Subcutaneous abdominal adipose tissue (tissue), 5 donors: ENCODE data around the gene KRCC1.
"Not testable (repeated sequence)": the region's sequence is repeated elsewhere in the genome, so short reads cannot be mapped to it uniquely, and the experiment has no call there.

Experiments used
- H3K27ac ChIP-seq: one replicate; pipeline ENCODE4 v1.7.0; 2013; ENCODE audit warnings: low read depth, mild to moderate bottlenecking, inconsistent platforms, low read length, moderate library complexity
- H3K27me3 ChIP-seq, 5 donors: one replicate each; pipeline ENCODE4 v1.7.0; 2013; ENCODE audit warnings: low read length in 5 of 5, inconsistent platforms in 1 of 5; ENCODE audit not compliant: control insufficient read depth in 5 of 5, insufficient read depth in 4 of 5
- H3K36me3 ChIP-seq, 5 donors: one replicate each; pipeline ENCODE4 v1.7.0; 2013; ENCODE audit warnings: low read length in 5 of 5; ENCODE audit not compliant: control insufficient read depth in 5 of 5, insufficient read depth in 5 of 5
- H3K4me1 ChIP-seq, 5 donors: one replicate each; pipeline ENCODE4 v1.7.0; 2013; ENCODE audit warnings: low read length in 5 of 5, mild to moderate bottlenecking in 3 of 5, moderate library complexity in 1 of 5; ENCODE audit not compliant: control insufficient read depth in 5 of 5, insufficient read depth in 5 of 5
- H3K4me3 ChIP-seq, 5 donors: one replicate each; pipeline ENCODE4 v1.7.0; 2013; ENCODE audit warnings: low read length in 5 of 5, low read depth in 1 of 5
- H3K9ac ChIP-seq, 5 donors: one replicate each; pipeline ENCODE4 v1.7.0; 2013; ENCODE audit warnings: low read length in 5 of 5, mild to moderate bottlenecking in 4 of 5, moderate library complexity in 3 of 5
- H3K9me3 ChIP-seq, 5 donors: one replicate each; pipeline ENCODE4 v1.7.0; 2013; ENCODE audit warnings: low read length in 5 of 5; ENCODE audit not compliant: control insufficient read depth in 5 of 5
- donor health status: healthy.
- donor health status: healthy.
- donor health status: healthy.
- donor health status: healthy.
- donor health status: healthy.

The KRCC1 gene

GRCh38 chr2:88027697-88028389 is 27.7 kb downstream of the KRCC1 start:
- Histone ChIP-seq H3K36me3 (peaks cover 28 to 43% (median 37%) of the 10 kb centered on the region in 5 donors), H3K27me3 (no peaks in the 10 kb centered on the region)

GRCh38 chr2:88024509-88024908 is 31.1 kb downstream of the KRCC1 start:
- Histone ChIP-seq H3K36me3 (peaks cover 16 to 24% (median 21%) of the 10 kb centered on the region in 5 donors), H3K9me3 (no peaks in the 10 kb centered on the region), H3K9ac (no peak overlapping the region), H3K27me3 (no peaks in the 10 kb centered on the region), H3K4me3 (no peak overlapping the region), H3K27ac (no peak overlapping the region), H3K4me1 (no peaks in the 10 kb centered on the region)

More at GRCh38 chr2:88027697-88028389, 27.7 kb downstream of the KRCC1 start:
- Histone ChIP-seq H3K9ac (no peak overlapping the region), H3K4me3 (no peak overlapping the region), H3K27ac (no peak overlapping the region), H3K4me1 (no peaks in the 10 kb centered on the region), H3K9me3 (no peaks in the 10 kb centered on the region)

- H3K27me3 ChIP-seq: no peaks in the 10 kb centered on the region
- no peak overlapping the region for H3K4me3 ChIP-seq
- H3K9ac ChIP-seq: no peak overlapping the region
- H3K27ac ChIP-seq: no peak overlapping the region
- H3K36me3 ChIP-seq: peaks cover 1 to 12% (median 2%) of the 10 kb centered on the region in 5 donors
- H3K9me3 ChIP-seq: no peaks in the 10 kb centered on the region
- H3K4me1 ChIP-seq: no peaks in the 10 kb centered on the region
Measured at GRCh38 chr2:88022669-88022921, 33.0 kb downstream of the KRCC1 start.

DNA sequence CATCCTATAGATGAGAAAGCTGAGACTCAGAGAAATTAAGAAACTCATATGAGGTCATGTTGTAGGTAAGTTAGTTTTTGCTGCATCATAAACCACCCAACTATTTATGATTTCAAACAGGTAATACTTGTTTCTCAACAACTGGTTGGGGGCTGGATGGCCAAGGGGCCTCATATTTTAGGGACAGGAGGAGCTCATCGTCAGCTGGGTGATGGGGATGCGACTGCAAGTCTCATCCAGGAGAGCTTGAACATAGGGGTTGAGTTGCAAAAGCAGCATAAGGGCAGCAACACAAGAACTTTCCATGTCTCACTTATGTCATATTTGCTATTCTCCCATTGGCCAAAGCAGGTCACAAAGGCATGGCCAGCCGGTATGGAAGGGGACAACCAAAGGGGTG is 35.6 kb downstream of the KRCC1 start:
- H3K27me3 ChIP-seq: no peaks in the 10 kb centered on the region
- H3K36me3 ChIP-seq: no peaks in the 10 kb centered on the region
- no peak overlapping the region for H3K9ac ChIP-seq
- H3K9me3 ChIP-seq: no peaks in the 10 kb centered on the region
- H3K27ac ChIP-seq: no peak overlapping the region
- peaks cover 0 to 11% (median 7%) of the 10 kb centered on the region in 5 donors for H3K4me1 ChIP-seq
- H3K4me3 ChIP-seq: no peak overlapping the region

- no peaks in the 10 kb centered on the region for H3K27me3 ChIP-seq
- no peaks in the 10 kb centered on the region for H3K9me3 ChIP-seq
- no peak overlapping the region for H3K27ac ChIP-seq
- H3K36me3 ChIP-seq: no peaks in the 10 kb centered on the region
- peaks cover 0 to 11% (median 7%) of the 10 kb centered on the region in 5 donors for H3K4me1 ChIP-seq
- H3K9ac ChIP-seq: no peak overlapping the region
- H3K4me3 ChIP-seq: no peak overlapping the region
Measured at GRCh38 chr2:88018909-88019308, 36.7 kb downstream of the KRCC1 start.

DNA sequence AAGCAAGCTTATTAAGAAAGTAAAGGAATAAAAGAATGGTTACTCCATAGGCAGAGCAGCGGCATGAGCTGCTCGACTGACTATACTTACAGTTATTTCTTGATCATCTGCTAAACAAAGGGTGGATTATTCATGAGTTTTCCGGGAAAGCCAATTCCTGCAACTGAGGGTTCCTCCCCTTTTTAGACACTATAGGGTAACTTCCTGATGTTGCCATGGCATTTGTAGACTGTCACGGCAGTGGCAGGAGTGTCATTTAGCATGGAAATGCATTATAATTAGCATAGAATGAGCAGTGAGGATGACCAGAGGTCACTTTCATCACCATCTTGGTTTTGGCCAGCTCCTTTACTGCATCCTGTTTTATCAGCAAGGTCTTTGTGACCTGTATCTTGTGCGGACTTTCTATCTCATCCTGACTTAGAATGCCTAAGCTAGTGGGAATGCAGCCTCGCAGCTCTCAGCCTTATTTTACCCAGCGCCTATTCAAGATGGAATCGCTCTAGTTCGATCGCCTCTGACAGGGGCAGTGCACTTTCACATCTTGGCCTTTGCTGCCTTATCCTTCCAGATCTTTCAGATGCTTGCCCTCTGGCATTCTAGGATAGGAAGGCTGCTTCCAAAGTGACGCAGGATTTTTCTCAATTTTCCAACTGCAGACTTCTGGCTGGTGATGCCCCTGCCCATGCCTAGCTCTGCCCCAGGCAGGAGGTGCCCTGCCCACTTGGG is 37.3 kb downstream of the KRCC1 start:
- H3K9me3 ChIP-seq, H3K36me3 ChIP-seq, H3K9ac ChIP-seq, H3K27ac ChIP-seq, H3K27me3 ChIP-seq, H3K4me3 ChIP-seq: not testable (repeated sequence)
- H3K4me1 ChIP-seq: peaks cover 0 to 11% (median 7%) of the 10 kb centered on the region in 5 donors

DNA sequence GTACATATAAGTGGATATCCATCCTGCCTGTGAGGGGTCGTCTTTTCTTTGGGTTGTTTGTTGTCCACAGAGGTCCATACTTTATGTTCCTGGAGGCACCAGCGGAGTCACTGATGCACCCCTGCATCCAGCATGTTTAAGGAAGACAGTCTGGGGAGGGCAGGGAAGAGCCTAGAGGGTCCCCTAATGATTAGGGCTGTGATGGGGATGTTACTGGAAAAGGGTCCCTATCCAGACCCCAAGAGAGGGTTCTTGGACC is 37.9 kb downstream of the KRCC1 start:
- H3K4me1 ChIP-seq: peaks cover 0 to 11% (median 7%) of the 10 kb centered on the region in 5 donors
- H3K27ac ChIP-seq, H3K9ac ChIP-seq, H3K27me3 ChIP-seq, H3K4me3 ChIP-seq, H3K9me3 ChIP-seq, H3K36me3 ChIP-seq: not testable (repeated sequence)

DNA sequence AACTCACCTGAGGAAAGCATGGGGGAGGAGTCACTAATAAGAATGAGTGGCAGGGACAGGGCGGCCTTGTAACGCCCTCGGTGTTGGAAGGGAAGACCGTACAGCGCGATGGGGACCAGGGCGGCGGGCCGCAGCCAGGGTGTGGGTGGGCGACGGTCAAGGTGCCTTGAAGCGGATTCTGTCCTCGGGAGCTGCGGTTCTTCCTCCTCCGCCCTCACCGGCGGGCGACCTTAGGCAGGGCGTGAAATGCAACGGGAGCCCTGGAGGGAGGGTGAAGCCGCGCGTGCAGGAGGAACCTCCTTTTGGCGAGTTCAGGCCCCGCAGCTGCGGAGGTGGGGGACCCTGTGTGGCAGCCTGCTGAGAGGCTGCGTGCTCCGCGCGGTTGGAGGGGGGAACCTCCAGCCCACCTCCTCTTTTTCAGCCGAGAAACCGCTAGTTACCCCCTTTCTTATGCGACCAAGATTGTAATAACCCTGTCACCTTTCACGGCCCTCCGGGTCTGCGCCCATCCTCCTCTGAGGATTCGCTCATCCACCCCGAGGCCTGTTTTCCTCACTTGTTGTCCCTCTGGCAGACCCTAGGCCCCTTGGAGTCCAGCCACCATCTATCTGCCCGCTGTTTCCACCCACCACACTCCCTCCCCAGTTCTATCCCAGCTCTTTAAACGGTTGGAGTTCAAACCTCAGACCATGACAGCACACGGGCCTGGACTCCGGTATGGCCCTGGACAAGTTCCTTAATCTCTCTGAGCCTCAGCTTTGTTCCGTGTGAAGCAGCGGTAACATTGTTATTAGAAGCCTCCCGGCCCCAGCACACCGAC is 38.4 kb downstream of the KRCC1 start:
- Histone ChIP-seq H3K4me3 (peak overlapping the region; percentile 66 to 84 (median 74)), H3K27ac (no peak overlapping the region), H3K36me3 (no peaks in the 10 kb centered on the region), H3K4me1 (peaks cover 0 to 11% (median 7%) of the 10 kb centered on the region in 5 donors), H3K9me3 (no peaks in the 10 kb centered on the region), H3K27me3 (no peaks in the 10 kb centered on the region), H3K9ac (peak overlapping the region in 4 of 5 donors; percentile 51 to 86 (median 66))

DNA sequence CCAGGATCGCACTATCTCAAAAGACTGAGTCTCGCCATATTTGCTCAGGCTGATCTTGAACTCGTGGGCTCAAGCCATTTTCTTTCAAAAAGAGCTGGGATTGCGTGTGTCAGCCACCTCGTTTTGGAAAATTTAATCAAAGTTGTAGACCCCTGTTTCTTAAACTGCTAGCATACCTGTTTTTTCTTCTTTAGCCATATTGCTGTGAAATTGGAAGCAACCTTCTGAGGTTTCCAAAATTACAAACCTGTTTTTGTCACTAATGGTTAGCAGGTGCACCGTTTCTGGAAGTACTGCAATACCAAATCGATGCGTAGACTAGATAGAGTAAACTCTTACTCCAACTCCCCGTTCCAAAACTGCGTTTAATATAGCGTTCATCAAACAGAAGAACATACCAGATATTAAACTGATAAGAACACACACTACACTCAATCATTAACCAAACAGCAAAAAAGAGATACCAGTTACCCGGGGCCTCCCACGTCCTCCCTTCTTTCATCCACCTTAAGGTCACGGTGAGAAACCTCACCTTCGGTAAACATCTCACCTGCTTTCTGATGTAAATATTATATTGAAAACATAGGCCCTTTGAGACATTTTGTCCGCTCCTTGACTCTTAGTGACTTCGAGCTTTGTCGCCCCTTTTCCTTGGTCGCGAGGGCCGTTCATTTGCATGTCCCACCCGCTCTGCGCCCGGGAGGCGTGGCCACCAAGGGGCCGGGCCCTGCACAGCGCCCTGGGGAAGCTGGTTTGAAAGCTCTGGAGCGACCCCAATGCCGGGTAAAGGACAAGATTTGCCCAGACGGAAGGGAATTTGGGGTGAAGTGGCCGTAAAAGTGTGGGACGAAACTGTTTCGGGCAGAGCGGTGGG is 39.3 kb downstream of the KRCC1 start, which contains the start of gene RNU2-63P:
Gene RNU2-63P, minus strand, starts transcription at position 462 of the 874 bp plus-strand sequence.
- Histone ChIP-seq H3K36me3 (no peaks in the 10 kb centered on the region), H3K9ac (peak within 1 kb of the TSS in 4 of 5 donors; percentile 51 to 86 (median 66)), H3K9me3 (no peaks in the 10 kb centered on the region), H3K27ac (no peak within 1 kb of the TSS), H3K27me3 (no peaks in the 10 kb centered on the region), H3K4me1 (peaks cover 0 to 11% (median 7%) of the 10 kb centered on the region in 5 donors), H3K4me3 (peak within 1 kb of the TSS; percentile 66 to 84 (median 74))
